Fibroblast of skin of right quadriceps (primary cell): ENCODE measurements around the gene PCDHA2.
"Not testable (repeated sequence)": the region's sequence is repeated elsewhere in the genome, so short reads cannot be mapped to it uniquely, and the experiment has no call there.

ENCODE experiments used
- DNase-seq: peaks from one replicate; pipeline ENCODE4 v3.0.0-alpha.2; 2013

Gene PCDHA2

GRCh38 chr5:140821375-140822280 is 27.0 kb downstream of the PCDHA2 start, which contains the start of gene PCDHA5:
TSS of gene PCDHA5 (plus strand) at chr5:140821613.
- peak; percentile 4 for DNase-seq

DNA sequence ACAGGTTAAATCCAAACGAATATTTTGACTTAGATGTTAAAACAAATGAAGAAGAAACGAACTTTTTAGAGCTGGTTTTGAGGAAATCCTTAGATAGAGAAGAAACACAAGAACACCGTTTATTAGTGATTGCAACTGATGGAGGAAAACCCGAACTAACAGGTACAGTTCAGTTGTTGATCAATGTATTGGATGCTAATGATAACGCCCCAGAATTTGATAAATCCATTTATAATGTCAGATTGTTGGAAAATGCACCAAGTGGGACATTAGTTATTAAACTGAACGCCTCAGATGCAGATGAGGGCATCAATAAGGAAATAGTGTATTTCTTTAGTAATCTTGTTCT is 27.6 kb downstream of the PCDHA2 start:
- DNase-seq = no peak

DNA sequence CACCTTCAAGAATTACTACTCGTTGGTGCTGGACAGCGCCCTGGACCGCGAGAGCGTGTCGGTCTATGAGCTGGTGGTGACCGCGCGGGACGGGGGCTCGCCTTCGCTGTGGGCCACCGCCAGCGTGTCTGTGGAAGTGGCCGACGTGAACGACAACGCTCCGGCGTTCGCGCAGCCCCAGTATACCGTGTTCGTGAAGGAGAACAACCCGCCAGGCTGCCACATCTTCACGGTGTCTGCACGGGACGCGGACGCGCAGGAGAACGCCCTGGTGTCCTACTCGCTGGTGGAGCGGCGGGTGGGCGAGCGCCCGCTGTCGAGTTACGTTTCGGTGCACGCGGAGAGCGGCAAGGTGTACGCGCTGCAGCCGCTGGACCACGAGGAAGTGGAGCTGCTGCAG is 28.3 kb downstream of the PCDHA2 start:
- not testable (repeated sequence) for DNase-seq

- no peak for DNase-seq
These were observed 28.8 kb downstream of the PCDHA2 start for GRCh38 chr5:140823475-140823874.

DNA sequence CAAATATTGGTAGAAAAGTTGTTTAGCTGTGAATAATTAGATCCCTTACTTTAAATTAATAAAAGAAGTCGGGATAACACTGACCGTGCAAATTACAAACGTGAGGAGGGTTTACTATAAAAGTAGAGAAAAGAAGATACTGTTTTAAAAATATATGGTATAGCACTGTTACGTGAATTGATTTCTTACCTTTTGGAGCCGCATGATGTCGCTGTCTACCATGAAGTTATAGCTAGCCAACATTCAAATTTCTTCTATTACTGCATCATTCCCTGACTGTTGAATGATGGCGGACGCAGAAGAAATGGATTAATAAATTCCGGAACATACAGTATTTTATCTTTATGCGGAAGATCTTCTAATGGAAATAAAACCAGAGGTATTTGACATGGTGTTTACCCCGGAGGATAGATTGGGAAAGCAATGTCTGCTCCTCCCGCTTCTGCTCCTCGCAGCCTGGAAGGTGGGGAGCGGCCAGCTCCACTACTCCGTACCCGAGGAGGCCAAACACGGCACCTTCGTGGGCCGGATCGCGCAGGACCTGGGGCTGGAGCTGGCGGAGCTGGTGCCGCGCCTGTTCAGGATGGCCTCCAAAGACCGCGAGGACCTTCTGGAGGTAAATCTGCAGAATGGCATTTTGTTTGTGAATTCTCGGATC is 33.2 kb downstream of the PCDHA2 start, which contains the start of gene PCDHA6:
TSS of gene PCDHA6 (plus strand) at position 257 of the 658 bp plus-strand sequence. CDS start at position 389, 132 bp downstream.
- no peak for DNase-seq

DNA sequence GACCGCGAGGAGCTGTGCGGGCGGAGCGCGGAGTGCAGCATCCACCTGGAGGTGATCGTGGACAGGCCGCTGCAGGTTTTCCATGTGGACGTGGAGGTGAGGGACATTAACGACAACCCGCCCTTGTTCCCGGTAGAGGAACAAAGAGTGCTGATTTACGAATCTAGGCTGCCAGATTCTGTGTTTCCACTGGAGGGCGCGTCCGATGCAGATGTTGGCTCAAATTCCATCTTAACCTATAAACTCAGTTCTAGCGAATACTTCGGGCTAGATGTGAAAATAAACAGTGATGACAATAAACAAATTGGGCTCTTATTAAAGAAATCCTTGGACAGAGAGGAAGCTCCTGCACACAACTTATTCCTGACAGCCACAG is 33.7 kb downstream of the PCDHA2 start:
- no peak for DNase-seq

- not testable (repeated sequence) for DNase-seq
These were observed 35.2 kb downstream of the PCDHA2 start for GRCh38 chr5:140829511-140830501.

- peak; percentile 9 for DNase-seq
These were observed 39.3 kb downstream of the PCDHA2 start, which contains the start of gene PCDHA7 for GRCh38 chr5:140833993-140834392. TSS of gene PCDHA7 (plus strand) at chr5:140834269. CDS start at chr5:140834384, 115 bp downstream.

- not testable (repeated sequence) for DNase-seq
These were observed 39.9 kb downstream of the PCDHA2 start for GRCh38 chr5:140834439-140835008.

GRCh38 chr5:140835622-140836510 is 41.2 kb downstream of the PCDHA2 start:
- no peak for DNase-seq

GRCh38 chr5:140840978-140841962 is 46.6 kb downstream of the PCDHA2 start, which contains the start of gene PCDHA8:
TSS of gene PCDHA8 (plus strand) at chr5:140841187. CDS start at chr5:140841322, 135 bp downstream.
- no peak for DNase-seq

GRCh38 chr5:140842798-140843733 is 48.4 kb downstream of the PCDHA2 start:
- no peak for DNase-seq
